Right forelimb (tissue), 1 donor: ENCODE results near the gene TLE3.
A peak's percentile ranks its signal among the peaks of the same experiment; 100 is the strongest.

Experiments used
- DNase-seq: peaks from one replicate; pipeline ENCODE4 v3.0.0-alpha.2; 2018

Gene TLE3

DNA sequence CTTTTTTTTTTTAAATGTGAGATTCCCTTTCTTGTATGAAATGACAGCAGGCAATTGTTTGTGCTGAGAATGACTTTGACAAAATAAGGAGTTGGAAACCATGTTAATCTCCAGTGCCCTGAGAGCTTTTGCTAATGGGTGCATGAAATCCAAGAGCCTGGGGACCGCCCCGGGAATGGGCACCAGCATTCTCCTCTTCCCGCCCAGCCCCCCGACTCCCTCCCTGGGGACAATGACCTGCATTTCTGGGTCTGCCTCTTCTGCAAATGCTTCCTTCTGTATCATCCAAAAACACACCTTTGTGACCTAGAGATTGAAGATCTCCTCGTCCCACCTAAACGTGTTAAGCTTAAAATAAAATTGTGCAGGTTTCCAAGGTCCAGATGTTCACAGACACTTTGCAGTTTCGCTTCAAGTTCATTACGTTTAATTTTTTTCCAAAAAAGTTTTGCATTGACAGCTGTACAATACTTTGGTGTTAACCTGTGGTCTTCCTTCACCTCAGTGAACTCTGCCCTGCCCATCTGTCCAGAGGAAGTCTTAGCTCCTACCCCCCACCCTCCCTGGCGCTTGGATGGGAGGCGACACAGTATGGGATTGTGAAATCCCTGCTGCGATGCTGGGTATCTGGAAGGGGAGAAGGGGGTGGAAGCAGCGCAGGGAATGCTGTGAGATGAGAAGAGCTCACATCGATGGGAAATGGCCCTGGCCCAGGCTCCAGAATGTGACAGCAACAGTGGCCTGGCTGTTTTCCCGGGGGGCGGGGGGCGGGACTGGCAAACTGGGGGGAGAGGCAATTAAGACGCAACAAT is 50.1 kb downstream of the TLE3 start:
- DNase-seq = peak; percentile 44

DNA sequence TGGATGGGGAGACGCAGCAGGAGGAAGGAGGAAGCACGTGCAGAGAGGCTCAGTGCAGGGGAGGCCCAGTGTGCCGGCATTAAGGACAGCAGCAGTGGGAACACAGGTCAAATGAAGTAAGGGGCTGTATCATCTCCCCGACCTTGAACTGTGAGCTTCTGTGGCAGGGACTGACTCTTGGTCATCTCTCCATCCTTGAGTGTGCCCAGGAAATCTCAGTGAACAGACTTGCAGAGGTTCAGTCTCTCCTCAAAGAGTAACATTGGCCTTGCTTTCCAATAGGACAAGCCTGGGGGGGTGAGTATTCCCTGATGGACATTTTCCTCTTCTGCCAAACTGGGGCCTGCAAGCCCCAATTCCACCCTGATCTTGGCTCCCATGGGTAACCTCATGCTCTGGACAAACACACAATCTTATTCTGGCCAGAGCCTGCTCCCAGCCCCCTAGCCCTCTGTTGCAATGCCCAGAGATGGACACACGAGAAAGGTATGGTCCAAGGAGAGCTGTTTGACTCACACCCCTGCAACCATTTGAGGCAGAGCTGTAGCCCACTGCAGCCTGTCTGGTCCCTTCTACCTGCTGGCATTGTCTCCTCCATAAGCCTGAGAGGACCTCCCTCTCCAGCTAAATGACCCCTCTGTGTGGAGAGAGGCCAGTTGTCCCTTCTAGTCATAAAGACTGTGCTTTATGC is 50.9 kb downstream of the TLE3 start:
- DNase-seq = peak; percentile 40

DNA sequence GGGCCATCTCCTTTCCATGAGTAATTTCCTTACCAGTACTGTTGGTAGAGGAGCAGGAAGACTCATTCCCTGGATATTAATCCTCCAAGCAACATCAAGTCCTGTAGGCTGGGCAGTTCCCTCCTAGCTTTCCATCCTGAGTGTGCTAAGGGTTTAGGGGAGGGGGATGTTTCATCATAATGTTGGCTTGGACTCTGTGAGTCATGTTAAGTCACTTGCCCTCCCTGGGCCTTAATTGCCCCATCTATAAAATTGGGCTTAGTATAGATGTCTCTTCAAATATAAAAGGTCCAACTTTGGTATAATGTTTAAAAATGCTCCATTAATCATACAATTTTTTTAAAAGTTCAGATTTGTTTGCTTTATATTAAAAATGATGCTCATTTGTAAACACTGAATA is 52.7 kb downstream of the TLE3 start:
- no peak for DNase-seq

DNA sequence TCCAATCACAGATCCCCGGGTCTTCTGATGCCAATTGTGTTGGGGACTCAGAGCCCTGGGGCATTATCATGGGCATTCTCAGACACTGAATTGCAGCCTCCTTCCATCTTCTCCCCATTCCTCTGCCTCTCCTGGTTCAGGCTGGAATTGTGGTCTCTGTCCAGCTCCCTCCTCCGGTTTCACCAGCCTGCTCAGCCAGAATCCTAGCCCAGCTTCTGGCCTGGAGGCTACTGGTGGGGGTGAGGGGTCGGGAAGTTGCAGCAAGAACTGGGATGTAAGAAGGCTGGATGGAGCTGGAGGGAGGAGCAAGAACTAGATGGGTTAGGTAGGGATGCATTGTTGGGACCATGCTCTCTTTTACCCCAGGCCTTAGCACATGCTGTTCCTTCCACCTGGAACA is 53.5 kb downstream of the TLE3 start:
- peak; percentile 5 for DNase-seq

- DNase-seq = peak; percentile 2
Observed at GRCh38 chr15:70043590-70043989, 54.1 kb downstream of the TLE3 start.

DNA sequence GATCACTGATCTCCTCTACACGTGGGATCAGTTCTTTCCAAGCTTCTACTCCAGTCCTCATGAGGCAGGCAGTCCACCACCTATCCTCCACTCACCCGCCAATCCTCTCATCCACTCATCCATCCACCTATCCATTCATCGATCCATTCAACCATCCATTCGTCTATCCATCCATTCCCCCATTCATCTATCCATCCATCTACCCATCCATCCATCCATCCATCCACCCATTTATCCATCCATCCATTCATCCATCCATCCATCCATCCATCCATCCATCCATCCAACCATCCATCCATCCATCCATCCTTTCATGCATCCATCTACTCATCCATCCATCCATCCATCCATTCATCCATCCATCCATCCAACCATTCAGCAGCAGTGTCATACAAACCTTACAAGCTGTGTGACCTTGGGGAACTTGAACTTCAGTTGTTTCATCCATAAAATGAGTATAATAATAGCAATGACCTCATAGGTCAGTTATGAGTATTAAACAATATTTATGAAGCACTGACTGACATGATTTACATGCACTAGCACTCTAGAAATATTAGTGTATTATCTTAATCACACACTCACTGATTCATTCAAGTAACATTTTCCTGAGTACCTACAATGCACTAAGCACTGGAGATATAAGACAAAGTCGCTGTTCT is 55.0 kb downstream of the TLE3 start:
- DNase-seq = no peak

- DNase-seq = peak; percentile 2
Observed at GRCh38 chr15:70039917-70040316, 57.8 kb downstream of the TLE3 start.

- DNase-seq = no peak
Observed at GRCh38 chr15:70038730-70039392, 58.9 kb downstream of the TLE3 start.

- peak; percentile 2 for DNase-seq
Observed at GRCh38 chr15:70037292-70037640, 60.5 kb downstream of the TLE3 start.

- DNase-seq = peak; percentile 18
Observed at GRCh38 chr15:70036585-70037291, 61.0 kb downstream of the TLE3 start.

GRCh38 chr15:70035719-70036077 is 62.0 kb downstream of the TLE3 start:
- DNase-seq = no peak

DNA sequence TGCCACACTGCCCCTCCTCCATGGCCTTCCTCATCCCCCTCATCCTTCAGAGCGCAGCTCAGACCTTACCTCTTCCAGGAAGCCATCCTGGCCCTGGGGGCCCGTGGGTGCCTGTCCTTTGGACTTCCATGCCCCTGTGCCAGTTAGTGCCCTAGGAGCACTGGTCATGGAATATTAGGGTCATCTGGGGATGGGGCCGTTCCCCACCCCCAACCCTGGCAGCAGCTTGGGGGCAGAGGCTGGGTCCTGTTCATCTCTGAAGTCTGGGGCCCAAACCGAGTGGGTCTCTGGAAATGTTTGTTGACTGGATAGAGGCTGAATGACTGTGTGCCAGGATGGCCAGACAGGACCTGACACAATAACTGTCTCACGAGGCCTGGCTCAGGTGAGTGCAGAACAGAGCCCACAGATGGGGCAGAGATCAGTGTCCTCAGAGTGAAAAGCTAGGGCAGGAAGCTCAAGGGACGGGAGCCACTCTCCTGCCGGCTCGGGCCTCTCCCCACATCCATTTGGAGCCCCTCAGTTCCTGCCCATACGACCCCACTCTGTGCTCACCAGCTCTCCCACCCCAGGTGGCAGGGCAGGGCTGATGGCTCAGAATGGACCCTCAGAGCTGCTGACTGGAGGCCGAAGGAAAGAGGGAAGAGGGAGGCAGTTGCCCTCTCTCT is 62.5 kb downstream of the TLE3 start:
- DNase-seq = peak; percentile 27

DNA sequence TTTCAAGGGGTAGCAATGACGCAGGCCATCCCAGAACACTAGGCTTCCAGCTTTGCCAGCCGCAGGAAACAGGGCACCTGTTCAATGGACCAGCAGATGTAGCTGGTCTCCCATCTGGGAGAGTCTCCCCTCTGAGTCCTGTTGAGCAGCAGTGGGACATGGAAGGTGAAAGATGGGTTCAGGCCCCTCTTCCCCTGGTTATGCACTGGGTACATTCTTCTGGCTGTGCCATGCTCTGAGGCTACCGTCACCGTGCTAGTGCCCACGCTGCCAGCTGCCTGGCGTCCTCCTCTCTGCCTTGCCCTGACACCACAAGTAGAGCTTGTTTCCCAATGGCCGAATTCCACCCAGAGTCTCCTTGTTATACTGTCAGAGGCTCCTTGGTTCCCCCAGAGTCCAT is 63.1 kb downstream of the TLE3 start:
- DNase-seq = peak; percentile 10

GRCh38 chr15:70034141-70034540 is 63.6 kb downstream of the TLE3 start:
- DNase-seq = peak; percentile 2

- peak; percentile 65 for DNase-seq
Observed at GRCh38 chr15:70033529-70034140, 64.1 kb downstream of the TLE3 start.

DNA sequence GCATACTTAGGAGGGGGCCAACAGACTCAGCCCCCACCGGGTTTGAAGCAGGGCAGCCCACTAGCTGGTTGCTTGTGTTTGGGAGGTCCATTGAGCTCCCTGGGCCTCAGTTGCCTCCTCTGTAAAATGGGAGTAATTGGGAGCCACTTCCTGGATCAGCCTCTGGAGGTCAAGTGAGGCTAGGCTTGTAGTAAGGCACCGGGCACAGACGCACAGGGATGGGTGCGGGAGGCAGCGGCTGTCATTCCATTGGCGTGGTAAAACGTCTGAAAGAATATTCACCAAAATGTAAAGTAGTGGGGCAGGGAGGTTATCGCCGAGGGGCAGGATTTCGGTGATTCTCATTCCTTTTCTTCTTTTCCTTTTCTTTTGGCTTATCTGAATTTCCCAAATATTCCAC is 64.6 kb downstream of the TLE3 start:
- DNase-seq = peak; percentile 37

GRCh38 chr15:70032509-70032908 is 65.2 kb downstream of the TLE3 start:
- DNase-seq = peak; percentile 34

DNA sequence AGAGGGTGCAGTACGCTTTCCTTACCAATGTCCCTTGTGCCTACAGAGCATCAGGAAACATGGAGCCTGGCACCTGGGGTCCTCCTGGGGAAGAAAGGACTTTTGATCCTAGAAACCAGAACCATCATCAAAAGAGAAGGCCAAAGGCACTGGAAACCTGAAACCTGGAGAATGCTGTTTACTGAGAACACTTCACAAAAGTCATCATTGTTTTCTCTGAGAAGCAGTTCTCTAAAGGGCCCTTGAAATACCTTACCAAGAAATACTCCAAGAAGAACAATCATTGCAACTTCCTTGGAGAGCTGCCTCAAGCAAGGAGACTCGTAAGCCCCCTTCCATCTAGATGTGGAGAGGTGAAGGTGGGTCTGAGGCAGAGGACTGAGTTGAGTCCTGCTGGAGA is 66.0 kb downstream of the TLE3 start:
- DNase-seq = peak; percentile 2

- peak; percentile 19 for DNase-seq
Observed at GRCh38 chr15:70031261-70031660, 66.5 kb downstream of the TLE3 start.

- peak; percentile 19 for DNase-seq
Observed at GRCh38 chr15:70030851-70031250, 66.9 kb downstream of the TLE3 start.

DNA sequence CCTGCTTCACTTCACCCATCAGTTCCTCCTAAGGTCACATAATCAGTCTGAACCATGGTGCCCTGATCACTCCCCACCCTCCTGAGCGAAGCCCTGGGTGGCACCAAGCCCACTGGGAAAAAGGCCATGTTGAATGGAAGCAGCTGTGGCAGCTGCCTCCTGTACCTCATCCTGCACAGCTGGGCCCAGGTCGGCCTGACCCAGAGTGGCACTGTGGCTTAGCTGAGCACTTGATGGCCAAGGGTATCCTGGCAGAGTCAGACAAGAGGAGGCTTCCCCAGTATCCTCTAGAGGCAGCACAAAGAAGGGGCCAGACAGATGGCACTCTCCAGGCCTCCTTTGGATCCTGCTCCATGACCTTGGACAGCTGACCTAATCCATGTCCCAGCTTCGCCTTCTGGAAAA is 68.4 kb downstream of the TLE3 start:
- DNase-seq = peak; percentile 43

- peak; percentile 9 for DNase-seq
Observed at GRCh38 chr15:70027518-70027917, 70.2 kb downstream of the TLE3 start.
